HG03460 (cell line): ENCODE results near the gene TP53AIP1.

Experiments used
- ATAC-seq: cut with Tn5 transposase; IDR thresholded peaks from one replicate; pipeline ENCODE4 v1.9.1; 2021; ENCODE audit not compliant: unreplicated experiment

TP53AIP1 gene

GRCh38 chr11:128943428-128943976, 831 bp upstream of the TP53AIP1 start:
- ATAC-seq = no peak

GRCh38 chr11:128942272-128942612, 429 bp downstream of the TP53AIP1 start:
- no peak for ATAC-seq

GRCh38 chr11:128941573-128942271, 949 bp downstream of the TP53AIP1 start:
- ATAC-seq = no peak

GRCh38 chr11:128941110-128941509, 1.6 kb downstream of the TP53AIP1 start:
- no peak for ATAC-seq

GRCh38 chr11:128940603-128941002, 2.1 kb downstream of the TP53AIP1 start:
- ATAC-seq = no peak

GRCh38 chr11:128940156-128940555, 2.5 kb downstream of the TP53AIP1 start:
- ATAC-seq = no peak

- ATAC-seq = no peak
Observed at GRCh38 chr11:128939591-128939990, 3.1 kb downstream of the TP53AIP1 start.

- ATAC-seq = no peak
Observed at GRCh38 chr11:128938156-128938885, 4.3 kb downstream of the TP53AIP1 start.

- ATAC-seq = no peak
Observed at GRCh38 chr11:128937480-128937879, 5.2 kb downstream of the TP53AIP1 start.

GRCh38 chr11:128936606-128937251, 5.9 kb downstream of the TP53AIP1 start:
- no peak for ATAC-seq

GRCh38 chr11:128934926-128935325, 7.7 kb downstream of the TP53AIP1 start:
- no peak for ATAC-seq

GRCh38 chr11:128934351-128934750, 8.3 kb downstream of the TP53AIP1 start:
- no peak for ATAC-seq

GRCh38 chr11:128933481-128934178, 9.0 kb downstream of the TP53AIP1 start:
- no peak for ATAC-seq

GRCh38 chr11:128931668-128932067, 11.0 kb downstream of the TP53AIP1 start:
- no peak for ATAC-seq

GRCh38 chr11:128931066-128931465, 11.6 kb downstream of the TP53AIP1 start:
- no peak for ATAC-seq

- ATAC-seq = no peak
Observed at GRCh38 chr11:128929991-128930390, 12.7 kb downstream of the TP53AIP1 start.

- ATAC-seq = no peak
Observed at GRCh38 chr11:128929468-128929867, 13.2 kb downstream of the TP53AIP1 start.

- ATAC-seq = peak; percentile 97
Observed at GRCh38 chr11:128928400-128928799, 14.3 kb downstream of the TP53AIP1 start.

GRCh38 chr11:128927683-128928336, 14.9 kb downstream of the TP53AIP1 start:
- ATAC-seq = no peak

- ATAC-seq = no peak
Observed at GRCh38 chr11:128927108-128927461, 15.6 kb downstream of the TP53AIP1 start.
